Measurements from ENCODE around the gene GNB4. TPM values are rescaled to one million over a fixed set of nuclear protein-coding genes. Genes with fewer than 3 reads are reported as not detected.
A peak's percentile ranks its signal among the peaks of the same experiment; 100 is the strongest.

GNB4 gene
- polyA plus RNA-seq, 1 donor from 2014 or later, result 42.8 TPM

GRCh38 chr3:179449636-179450035, 1.6 kb downstream of the GNB4 start:
- no peaks in the 10 kb centered on the region for H3K36me3 ChIP-seq (ENCODE audit: insufficient read depth, low read length)

GRCh38 chr3:179447251-179447650, 4.0 kb downstream of the GNB4 start:
- Histone ChIP-seq H3K36me3 (ENCODE audit: insufficient read depth, low read length) (no peaks in the 10 kb centered on the region), H4K20me1 (ENCODE audit: insufficient read depth) (no peaks in the 10 kb centered on the region), H3K9me3 (ENCODE audit: low read length) (no peaks in the 10 kb centered on the region), H3K27ac (ENCODE audit: low read length) (no peak overlapping the region), H2AFZ (ENCODE audit: low read depth, low read length) (no peak overlapping the region), H3K4me2 (ENCODE audit: low read length) (no peak overlapping the region), H3K27me3 (ENCODE audit: insufficient read depth, low read depth, low read length) (no peaks in the 10 kb centered on the region), H3K4me3 (ENCODE audit: low read length) (no peak overlapping the region), H3K9ac (ENCODE audit: low read length) (no peak overlapping the region), H3F3A (ENCODE audit: insufficient read depth, low read length, poor library complexity, severe bottlenecking) (peaks cover 6% of the 10 kb centered on the region), H3K9me2 (ENCODE audit: insufficient read depth, low read length) (no peaks in the 10 kb centered on the region), H3K79me2 (replicated peaks; ENCODE audit: insufficient read depth, low read length) (peaks cover 4% of the 10 kb centered on the region)
- no peak for TF ChIP-seq TAF1 (IDR thresholded peaks at IDR 0.05; ENCODE audit: low read depth)
- no peak for TF ChIP-seq SMC3 (conservative IDR thresholded peaks at IDR 0.05; ENCODE audit: poor library complexity)
- TF ChIP-seq REST (IDR thresholded peaks at IDR 0.05; ENCODE audit: borderline replicate concordance), result no peak
- TF ChIP-seq RAD21 (conservative IDR thresholded peaks at IDR 0.05), result no peak
- no peak for TF ChIP-seq POLR2AphosphoS5 (IDR thresholded peaks at IDR 0.05)
- TF ChIP-seq CTCF (IDR thresholded peaks at IDR 0.05; ENCODE audit: poor library complexity, severe bottlenecking), result no peak
- TF ChIP-seq MXI1 (conservative IDR thresholded peaks at IDR 0.05; ENCODE audit: poor library complexity, severe bottlenecking), result no peak
- no peak for TF ChIP-seq EP300 (conservative IDR thresholded peaks at IDR 0.05; ENCODE audit: poor library complexity, severe bottlenecking)
- no peak for TF ChIP-seq EZH2 (IDR thresholded peaks at IDR 0.05; ENCODE audit: borderline replicate concordance, insufficient read depth, low read length, poor library complexity, severe bottlenecking)

More at GRCh38 chr3:179449636-179450035, 1.6 kb downstream of the GNB4 start:
- no peak overlapping the region for H2AFZ ChIP-seq (ENCODE audit: low read depth, low read length)
- H3K27me3 ChIP-seq (ENCODE audit: insufficient read depth, low read depth, low read length), result no peaks in the 10 kb centered on the region
- H3K9me2 ChIP-seq (ENCODE audit: insufficient read depth, low read length), result no peaks in the 10 kb centered on the region
- H3K79me2 ChIP-seq (replicated peaks; ENCODE audit: insufficient read depth, low read length), result peaks cover 4% of the 10 kb centered on the region
- no peaks in the 10 kb centered on the region for H3K9me3 ChIP-seq (ENCODE audit: low read length)
- TF ChIP-seq EZH2 (IDR thresholded peaks at IDR 0.05; ENCODE audit: borderline replicate concordance, insufficient read depth, low read length, poor library complexity, severe bottlenecking) (no peak), TAF1 (IDR thresholded peaks at IDR 0.05; ENCODE audit: low read depth) (no peak)
- H3K27ac ChIP-seq (ENCODE audit: low read length), result no peak overlapping the region
- peaks cover 6% of the 10 kb centered on the region for H3F3A ChIP-seq (ENCODE audit: insufficient read depth, low read length, poor library complexity, severe bottlenecking)
- H3K9ac ChIP-seq (ENCODE audit: low read length), result no peak overlapping the region
- H3K4me3 ChIP-seq (ENCODE audit: low read length), result peak overlapping the region; percentile 80
- H3K4me2 ChIP-seq (ENCODE audit: low read length), result peak overlapping the region; percentile 75
- H4K20me1 ChIP-seq (ENCODE audit: insufficient read depth), result no peaks in the 10 kb centered on the region

GRCh38 chr3:179446501-179446900, 4.8 kb downstream of the GNB4 start:
- no peak overlapping the region for H3K4me3 ChIP-seq (ENCODE audit: low read length)
- H3K27ac ChIP-seq (ENCODE audit: low read length), result no peak overlapping the region
- H3K9me2 ChIP-seq (ENCODE audit: insufficient read depth, low read length), result no peaks in the 10 kb centered on the region
- no peak overlapping the region for H3K4me2 ChIP-seq (ENCODE audit: low read length)
- H4K20me1 ChIP-seq (ENCODE audit: insufficient read depth), result no peaks in the 10 kb centered on the region
- no peak for TF ChIP-seq REST (IDR thresholded peaks at IDR 0.05; ENCODE audit: borderline replicate concordance)
- no peak for TF ChIP-seq EZH2 (IDR thresholded peaks at IDR 0.05; ENCODE audit: borderline replicate concordance, insufficient read depth, low read length, poor library complexity, severe bottlenecking)
- peak; percentile 80 for TF ChIP-seq SMC3 (conservative IDR thresholded peaks at IDR 0.05; ENCODE audit: poor library complexity)
- peak; percentile 62 for TF ChIP-seq CTCF (IDR thresholded peaks at IDR 0.05; ENCODE audit: poor library complexity, severe bottlenecking)
- TF ChIP-seq TAF1 (IDR thresholded peaks at IDR 0.05; ENCODE audit: low read depth), result no peak
- no peak for TF ChIP-seq EP300 (conservative IDR thresholded peaks at IDR 0.05; ENCODE audit: poor library complexity, severe bottlenecking)
- no peak for TF ChIP-seq MXI1 (conservative IDR thresholded peaks at IDR 0.05; ENCODE audit: poor library complexity, severe bottlenecking)
- TF ChIP-seq POLR2AphosphoS5 (IDR thresholded peaks at IDR 0.05), result no peak
- TF ChIP-seq RAD21 (conservative IDR thresholded peaks at IDR 0.05), result peak; percentile 68
- no peaks in the 10 kb centered on the region for H3K27me3 ChIP-seq (ENCODE audit: insufficient read depth, low read depth, low read length)
- no peaks in the 10 kb centered on the region for H3K36me3 ChIP-seq (ENCODE audit: insufficient read depth, low read length)
- peaks cover 4% of the 10 kb centered on the region for H3K79me2 ChIP-seq (replicated peaks; ENCODE audit: insufficient read depth, low read length)
- peaks cover 6% of the 10 kb centered on the region for H3F3A ChIP-seq (ENCODE audit: insufficient read depth, low read length, poor library complexity, severe bottlenecking)
- H2AFZ ChIP-seq (ENCODE audit: low read depth, low read length), result no peak overlapping the region
- no peaks in the 10 kb centered on the region for H3K9me3 ChIP-seq (ENCODE audit: low read length)
- no peak overlapping the region for H3K9ac ChIP-seq (ENCODE audit: low read length)
